Breast epithelium (tissue), 3 donors: ENCODE results near the gene PRKCG.

Experiments used
- CTCF ChIP-seq, 3 donors: fragments of 450-650 bp; IDR thresholded peaks; one replicate each; pipeline ENCODE4 v1.5.1; 2016 to 2017; ENCODE audit warnings: antibody characterized with exemption in 3 of 3, mild to moderate bottlenecking in 3 of 3, moderate library complexity in 3 of 3
- POLR2A ChIP-seq: fragments of 450-650 bp; IDR thresholded peaks from one replicate; pipeline ENCODE4 v1.6.1; 2016; ENCODE audit warnings: antibody characterized with exemption, mild to moderate bottlenecking, moderate library complexity
- POLR2AphosphoS5 ChIP-seq, 3 donors: sonication (generic); formaldehyde crosslinking; IDR thresholded peaks; one replicate each; pipeline ENCODE4 v1.6.1; 2017; ENCODE audit warnings: antibody characterized with exemption in 3 of 3

- TF ChIP-seq CTCF (IDR thresholded peaks at IDR 0.05) (no peak), POLR2AphosphoS5 (IDR thresholded peaks at IDR 0.05) (no peak), POLR2A (no peak)
Measured at GRCh38 chr19:53903055-53903680, 21.2 kb downstream of the PRKCG start.
